ENCODE results near the gene PROM1.

Gene PROM1

GRCh38 chr4:16023776-16024408 lies 59.9 kb downstream of the PROM1 start:
- no peak for DNase-seq

GRCh38 chr4:16021804-16022560 lies 61.8 kb downstream of the PROM1 start:
- no peak for DNase-seq

DNA sequence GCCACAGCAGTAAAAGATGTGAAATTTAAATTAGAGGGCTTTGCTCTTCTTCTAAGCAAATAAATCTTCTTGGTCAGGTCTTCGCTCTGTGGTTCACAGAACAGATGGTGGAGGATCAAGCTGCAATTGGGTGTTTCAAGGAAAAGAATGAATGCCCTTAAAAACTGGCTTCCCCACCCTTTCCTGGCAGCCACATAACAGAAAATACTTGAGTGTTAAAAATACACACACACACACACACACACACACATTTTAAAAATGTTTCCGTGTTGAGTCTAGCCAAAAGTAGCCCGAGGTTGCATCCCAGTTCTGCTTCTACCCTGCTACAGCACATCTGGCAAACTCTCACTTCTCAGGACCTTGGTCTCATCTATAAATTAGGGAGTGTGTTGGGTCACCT lies 64.2 kb downstream of the PROM1 start:
- no peak for DNase-seq

- no peak for DNase-seq
Observed at GRCh38 chr4:16018841-16019240, 65.0 kb downstream of the PROM1 start.

DNA sequence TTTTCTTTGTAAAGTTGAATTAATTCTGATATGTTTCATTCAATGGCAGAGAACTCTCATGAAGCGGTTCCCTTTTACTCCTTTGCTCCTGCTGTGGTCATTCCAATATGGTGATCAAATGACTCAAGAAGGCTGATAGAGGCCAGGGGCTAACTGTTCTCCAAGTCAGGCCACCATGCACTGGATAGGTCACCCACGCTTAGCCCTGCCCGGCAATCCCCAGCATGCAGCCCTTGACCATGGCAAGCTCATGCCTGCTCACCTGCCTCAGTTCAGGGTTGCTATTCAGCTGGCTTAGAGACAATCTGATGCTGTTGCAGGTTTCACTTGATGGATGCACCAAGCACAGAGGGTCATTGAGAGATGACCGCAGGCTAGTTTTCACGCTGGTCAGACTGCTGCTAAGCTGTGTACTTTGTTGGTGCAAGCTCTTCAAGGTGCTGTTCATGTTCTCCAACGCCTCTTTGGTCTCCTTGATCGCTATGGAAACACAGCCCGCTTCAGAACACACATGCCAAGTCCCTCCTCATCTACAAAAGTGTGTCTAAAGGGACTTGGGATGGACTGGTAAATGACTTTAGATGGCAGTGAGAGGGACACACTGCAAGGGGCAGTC lies 65.7 kb downstream of the PROM1 start:
- DNase-seq, result no peak

GRCh38 chr4:16016536-16016935 lies 67.3 kb downstream of the PROM1 start:
- DNase-seq, result no peak

DNA sequence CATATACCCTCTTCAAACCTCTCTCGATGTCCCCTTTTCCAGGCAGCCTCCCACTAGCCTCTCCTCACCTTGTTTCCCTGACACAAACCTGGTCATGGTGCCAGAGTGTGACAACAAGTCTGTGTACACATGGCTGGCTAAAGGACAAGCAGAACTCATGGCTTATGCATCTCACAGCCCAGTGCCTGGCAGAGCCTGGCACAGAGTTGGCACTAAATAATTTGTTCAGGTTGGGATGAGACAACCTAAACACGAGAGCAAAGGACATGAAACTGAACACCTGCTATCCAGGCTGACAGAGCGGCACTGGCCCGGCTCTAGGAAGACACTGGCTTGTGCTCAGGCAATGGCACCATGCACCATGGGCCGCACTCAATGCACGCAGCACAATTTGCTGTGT lies 72.7 kb downstream of the PROM1 start:
- no peak for DNase-seq

- DNase-seq, result no peak
Observed at GRCh38 chr4:16009153-16009552, 74.7 kb downstream of the PROM1 start.

DNA sequence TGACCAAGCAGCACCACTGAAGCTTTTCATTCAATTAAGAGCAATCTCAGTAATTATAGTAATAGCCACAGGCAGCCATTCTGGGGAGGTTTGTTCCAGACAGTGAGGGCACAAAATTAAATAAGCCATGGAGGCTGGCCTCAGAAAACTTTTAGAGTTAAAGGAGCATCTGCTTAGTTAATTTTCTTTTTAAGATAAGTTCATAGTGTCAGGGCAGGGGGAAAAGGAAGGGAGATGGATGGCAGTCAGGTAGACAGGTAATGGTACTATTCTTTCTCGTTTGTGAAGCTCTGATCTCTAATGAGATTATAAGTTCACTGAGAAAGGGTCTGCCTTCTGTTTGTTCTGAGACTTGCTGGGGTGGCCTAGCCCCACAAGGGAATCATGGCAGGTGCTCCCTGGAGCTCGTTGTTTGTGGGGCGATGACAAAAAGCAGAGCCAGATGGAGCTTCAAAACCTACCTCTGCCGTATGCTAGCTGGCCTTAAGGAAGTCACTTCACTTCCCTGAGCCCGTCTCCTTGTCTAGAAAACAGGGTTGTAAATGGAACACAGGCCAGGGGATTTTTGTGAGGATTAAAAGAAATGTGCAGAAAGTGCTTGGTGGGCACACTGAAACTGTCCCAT lies 76.2 kb downstream of the PROM1 start:
- no peak for DNase-seq

DNA sequence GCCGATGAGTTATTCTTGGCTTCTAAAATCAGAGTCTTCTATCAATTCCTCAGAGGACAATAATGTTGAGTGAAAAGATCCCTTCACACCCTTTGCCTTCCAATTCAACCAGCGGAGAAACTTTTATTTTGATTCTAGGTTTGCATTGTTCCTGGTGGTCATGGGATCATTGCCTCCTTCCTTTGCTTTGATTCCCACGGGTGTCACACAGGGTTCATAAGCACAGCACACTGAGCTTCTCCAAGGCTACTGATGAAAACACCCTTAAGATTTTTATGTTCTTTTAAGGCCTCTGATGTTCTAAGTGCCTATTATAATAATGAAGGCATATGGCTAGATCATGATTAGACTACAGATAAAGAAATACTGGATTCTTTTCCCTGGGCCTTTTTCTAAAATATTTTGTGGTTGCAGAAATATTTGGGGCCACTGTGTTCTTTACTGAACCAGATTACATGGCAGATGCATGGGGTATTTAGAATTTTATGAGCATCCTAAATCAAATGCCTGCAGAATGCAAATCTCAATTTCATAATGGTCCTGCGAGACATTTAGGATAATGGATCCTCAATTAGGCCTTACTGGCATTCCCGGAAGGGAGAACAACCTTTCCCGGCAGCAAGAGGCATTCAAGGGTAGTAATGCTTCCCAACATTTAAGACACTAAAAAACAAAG lies 76.9 kb downstream of the PROM1 start:
- DNase-seq, result no peak

GRCh38 chr4:16005676-16006075 lies 78.1 kb downstream of the PROM1 start:
- DNase-seq, result no peak

GRCh38 chr4:16001484-16001858 lies 82.4 kb downstream of the PROM1 start:
- DNase-seq, result peak; percentile 58 to 60

DNA sequence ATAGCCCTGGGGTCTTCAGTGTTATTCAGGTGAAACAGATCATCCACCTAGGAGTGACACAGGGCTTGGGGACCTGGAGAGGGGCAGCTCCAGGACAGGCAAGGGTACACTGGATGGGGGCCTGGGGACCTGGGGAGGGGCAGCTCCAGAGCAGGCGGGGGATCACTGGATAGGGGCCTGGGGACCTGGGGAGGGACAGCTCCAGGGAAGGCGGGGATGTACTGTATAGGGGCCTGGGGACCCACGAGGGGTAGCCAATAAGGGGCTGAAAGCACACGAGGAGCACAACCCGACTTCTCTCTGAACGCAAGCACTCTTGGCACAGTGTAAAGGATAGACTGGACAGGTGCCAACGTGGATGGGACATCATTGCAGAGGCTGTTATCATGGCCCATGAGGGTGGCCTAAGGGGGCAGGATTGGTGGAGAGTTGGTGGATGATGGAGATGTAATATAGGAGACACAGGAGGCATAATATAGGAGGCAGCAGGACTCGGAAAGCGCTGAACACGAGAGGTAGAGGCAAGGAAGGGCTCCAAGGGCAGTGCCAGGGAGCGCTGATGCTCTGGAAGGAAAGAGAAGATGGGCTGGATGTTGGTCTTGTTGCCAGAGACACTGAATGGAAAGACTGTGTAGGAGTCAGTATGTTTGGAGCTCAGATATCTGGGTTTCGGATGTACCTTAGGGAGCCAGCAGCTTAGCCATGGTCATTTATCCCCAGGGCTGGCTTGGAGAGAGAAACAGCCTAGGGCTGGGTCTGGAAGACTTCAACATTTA lies 82.9 kb downstream of the PROM1 start:
- DNase-seq, result no peak

DNA sequence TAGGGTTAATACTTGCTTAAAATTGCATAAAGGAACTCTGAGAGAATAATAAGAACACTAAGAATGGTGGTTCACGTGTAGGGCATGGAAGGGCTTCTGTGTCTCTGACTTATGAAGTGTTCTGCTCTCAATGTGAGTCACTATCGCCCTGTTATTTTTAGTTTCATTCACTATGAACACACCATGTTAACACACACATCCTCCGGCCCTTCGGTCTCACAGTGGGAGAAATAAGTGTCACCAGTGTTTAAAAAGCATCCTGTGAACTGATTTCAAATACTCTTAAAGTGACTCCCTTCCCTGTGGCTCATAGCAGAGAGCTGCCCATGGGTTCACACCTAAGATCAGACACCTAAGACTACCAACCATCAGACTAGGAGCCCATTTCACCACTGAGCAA lies 87.0 kb downstream of the PROM1 start:
- DNase-seq, result no peak

- no peak for DNase-seq
Observed at GRCh38 chr4:15995826-15996225, 88.0 kb downstream of the PROM1 start.

- no peak for DNase-seq
Observed at GRCh38 chr4:15992167-15992485, 91.7 kb downstream of the PROM1 start.

DNA sequence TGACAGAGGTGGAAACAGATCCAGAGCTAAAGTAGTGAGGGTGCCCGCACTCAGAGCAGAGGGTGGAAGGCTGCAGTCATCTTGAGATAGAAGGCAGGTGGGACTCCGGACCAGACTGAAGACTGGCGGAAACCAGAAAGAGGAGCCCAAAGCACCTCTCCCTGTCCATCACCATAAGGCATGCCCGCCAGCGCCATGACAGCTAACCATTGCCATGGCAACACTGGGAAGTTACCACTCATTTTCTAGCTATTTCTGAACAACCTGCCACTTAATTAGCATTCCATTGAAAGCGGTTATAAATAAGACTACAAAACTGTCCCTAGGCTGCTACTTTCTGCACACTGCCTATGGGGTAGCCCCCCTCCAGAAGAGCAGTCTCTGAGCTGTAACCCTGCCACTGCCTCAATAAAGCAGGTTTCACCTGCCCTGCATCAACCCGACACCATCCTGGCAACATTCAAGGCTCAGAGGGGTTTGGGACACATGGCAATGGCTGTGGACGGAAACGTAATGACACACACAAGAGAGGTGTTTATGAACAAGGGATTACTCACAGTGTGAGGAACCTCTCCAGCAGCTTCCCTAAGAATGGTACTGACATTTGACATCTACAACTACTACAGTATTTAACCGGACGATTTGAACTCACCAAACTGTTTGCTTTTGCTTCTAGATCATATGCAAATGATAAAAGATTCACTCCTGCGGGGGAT lies 93.1 kb downstream of the PROM1 start:
- no peak for DNase-seq

DNA sequence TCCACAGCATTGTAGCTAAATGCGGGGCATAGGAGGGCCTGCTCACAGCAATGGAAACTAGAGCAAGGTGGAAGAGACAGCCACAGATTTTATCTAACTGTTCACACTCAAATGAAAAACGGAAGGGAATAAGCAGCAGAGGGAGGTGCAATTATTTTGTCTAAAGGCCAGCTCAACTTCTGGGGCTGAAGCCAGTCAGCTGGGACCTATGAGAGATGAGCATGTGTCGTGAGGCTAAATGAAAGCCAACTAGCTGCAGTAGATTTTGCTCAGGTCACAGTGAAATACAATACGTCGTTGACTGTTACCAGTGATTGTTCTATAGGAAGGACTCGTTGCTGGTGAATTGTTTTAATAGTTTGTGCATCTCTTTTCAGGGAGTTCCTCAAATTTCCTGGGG lies 94.4 kb downstream of the PROM1 start:
- DNase-seq, result no peak

- DNase-seq, result no peak
Observed at GRCh38 chr4:15988222-15988621, 95.6 kb downstream of the PROM1 start.

DNA sequence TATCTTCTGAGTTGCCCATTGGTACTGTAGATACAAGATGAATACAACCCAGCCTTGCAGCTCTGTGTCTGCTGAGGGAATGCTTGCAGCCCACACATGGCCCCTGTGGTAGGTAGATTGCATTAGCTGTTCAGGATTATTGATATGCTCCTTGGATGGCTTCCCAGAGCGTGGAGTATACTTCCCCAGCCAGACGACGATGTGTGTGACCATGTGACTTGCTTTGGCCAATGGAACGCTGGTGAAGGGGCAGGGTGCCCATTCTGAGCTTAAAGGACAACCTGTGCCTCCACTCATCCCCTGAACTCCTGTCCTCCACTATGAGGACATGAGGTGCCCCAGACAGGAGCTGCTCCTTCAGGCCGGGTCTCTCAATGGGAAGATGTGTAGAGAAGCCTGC lies 96.9 kb downstream of the PROM1 start:
- no peak for DNase-seq

GRCh38 chr4:15983610-15984009 lies 100.2 kb downstream of the PROM1 start:
- no peak for DNase-seq
